Stimulated activated CD8-positive, alpha-beta memory T cell treated with anti-CD3 and anti-CD28 coated beads, Interleukin-15, amount 100 ng/mL, for 1 hour (primary cell): ENCODE data around the gene ANXA2R.
"Not testable (repeated sequence)": the region's sequence is repeated elsewhere in the genome, so short reads cannot be mapped to it uniquely, and the experiment has no call there.

Experiments used
- DNase-seq: peaks from one replicate; pipeline ENCODE4 v3.0.0-alpha.2; 2020; ENCODE audit warnings: low read depth

The ANXA2R gene

GRCh38 chr5:43060020-43060419 lies 19.9 kb upstream of the ANXA2R start:
- not testable (repeated sequence) for DNase-seq

GRCh38 chr5:43055098-43055497 lies 15.0 kb upstream of the ANXA2R start:
- DNase-seq, result not testable (repeated sequence)

- no peak for DNase-seq
Observed at GRCh38 chr5:43051684-43052083, 11.6 kb upstream of the ANXA2R start.

GRCh38 chr5:43050384-43050783 lies 10.3 kb upstream of the ANXA2R start:
- DNase-seq, result no peak

- DNase-seq, result no peak
Observed at GRCh38 chr5:43049236-43049635, 9.1 kb upstream of the ANXA2R start.

GRCh38 chr5:43046474-43046873 lies 6.4 kb upstream of the ANXA2R start:
- no peak for DNase-seq

- DNase-seq, result no peak
Observed at GRCh38 chr5:43045236-43045635, 5.1 kb upstream of the ANXA2R start.

- no peak for DNase-seq
Observed at GRCh38 chr5:43044181-43044914, 4.2 kb upstream of the ANXA2R start.

GRCh38 chr5:43043400-43043756 lies 3.3 kb upstream of the ANXA2R start:
- no peak for DNase-seq

GRCh38 chr5:43042626-43043399 lies 2.7 kb upstream of the ANXA2R start:
- DNase-seq, result no peak

GRCh38 chr5:43042176-43042625 lies 2.1 kb upstream of the ANXA2R start:
- peak; percentile 72 for DNase-seq

- DNase-seq, result no peak
Observed at GRCh38 chr5:43041669-43042175, 1.6 kb upstream of the ANXA2R start.

GRCh38 chr5:43041110-43041668 lies 1.1 kb upstream of the ANXA2R start:
- no peak for DNase-seq

GRCh38 chr5:43039471-43040286 lies 440 bp downstream of the ANXA2R start:
- no peak for DNase-seq

- DNase-seq, result no peak
Observed at GRCh38 chr5:43039152-43039470, 1.0 kb downstream of the ANXA2R start.

- no peak for DNase-seq
Observed at GRCh38 chr5:43038496-43038989, 1.6 kb downstream of the ANXA2R start.

GRCh38 chr5:43037636-43038495 lies 2.3 kb downstream of the ANXA2R start:
- DNase-seq, result no peak

GRCh38 chr5:43036856-43037635 lies 3.1 kb downstream of the ANXA2R start:
- DNase-seq, result no peak

GRCh38 chr5:43036409-43036808 lies 3.7 kb downstream of the ANXA2R start:
- no peak for DNase-seq

GRCh38 chr5:43034591-43034968 lies 5.5 kb downstream of the ANXA2R start:
- DNase-seq, result no peak
